NCI-H1105 (cell line): ENCODE measurements around the gene TFF2.

Source experiments
- DNase-seq: peaks from one replicate; lab custom pipeline; 2025; lab: John Stamatoyannopoulos, UW

Gene TFF2

GRCh38 chr21:42346866-42347600 is 3.8 kb downstream of the TFF2 start:
- DNase-seq: no peak

DNA sequence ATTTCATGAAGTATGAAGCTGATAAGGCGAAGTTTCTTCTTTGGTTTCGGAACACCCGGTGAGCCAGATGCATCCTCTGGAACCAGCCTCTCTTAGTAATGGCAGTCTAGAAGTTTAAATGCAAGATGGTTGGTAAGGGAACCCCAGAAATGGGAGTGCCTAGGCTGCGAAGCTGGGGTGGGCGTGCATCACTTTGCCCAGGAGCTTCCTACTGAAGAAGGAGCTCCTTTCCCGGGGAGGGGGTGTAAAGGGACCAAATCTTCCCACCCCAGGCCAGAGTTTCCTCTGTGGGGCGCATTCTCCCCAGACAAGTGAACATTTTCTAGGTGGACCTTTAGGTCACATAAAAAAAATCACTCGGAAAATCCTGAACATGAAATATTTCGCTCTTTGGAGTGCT is 4.4 kb downstream of the TFF2 start:
- no peak for DNase-seq

DNA sequence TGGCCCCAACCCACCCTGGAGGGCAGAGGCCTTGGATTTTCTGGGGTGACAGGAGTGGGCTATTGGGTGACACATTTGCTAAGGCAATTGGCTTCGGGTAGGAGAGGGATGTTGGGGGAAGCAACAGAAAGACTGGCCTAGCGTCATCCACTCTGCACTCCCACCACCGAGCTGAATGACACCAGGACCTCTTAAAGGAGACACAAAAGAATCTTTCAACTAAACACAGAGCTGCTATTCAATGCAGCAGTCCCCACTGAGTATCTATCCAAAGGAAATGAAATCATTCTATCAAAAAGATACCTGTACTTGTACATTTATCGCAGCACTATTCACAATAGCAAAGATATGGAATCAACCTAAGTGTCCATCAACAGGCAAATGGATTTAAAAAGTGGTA is 6.2 kb downstream of the TFF2 start:
- no peak for DNase-seq

DNA sequence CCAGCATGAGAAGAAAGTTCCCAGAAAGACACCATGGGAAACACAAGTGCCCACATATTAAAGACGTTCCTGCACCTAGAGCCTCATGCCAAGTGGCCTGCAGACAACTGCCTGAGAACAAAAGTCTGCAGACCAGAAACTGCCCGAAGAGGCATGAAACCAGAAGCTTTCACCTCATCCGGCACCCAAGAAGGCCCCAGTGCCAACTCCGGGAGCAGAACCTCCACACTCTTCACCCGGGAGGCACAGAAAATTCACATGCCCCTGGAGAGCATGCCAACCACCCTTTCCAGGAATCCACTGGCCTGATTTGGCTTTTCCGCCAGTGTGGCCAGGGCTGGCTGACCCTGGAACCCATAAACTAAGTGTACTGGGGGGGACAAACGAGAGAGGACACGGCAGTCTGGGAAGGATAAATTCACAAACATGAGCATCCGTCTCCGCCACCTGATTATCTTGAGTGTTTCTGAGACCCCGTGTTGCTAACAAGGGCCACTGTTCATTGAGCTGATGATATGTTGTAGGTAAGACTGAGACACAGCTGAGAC is 6.8 kb downstream of the TFF2 start:
- DNase-seq: no peak

DNA sequence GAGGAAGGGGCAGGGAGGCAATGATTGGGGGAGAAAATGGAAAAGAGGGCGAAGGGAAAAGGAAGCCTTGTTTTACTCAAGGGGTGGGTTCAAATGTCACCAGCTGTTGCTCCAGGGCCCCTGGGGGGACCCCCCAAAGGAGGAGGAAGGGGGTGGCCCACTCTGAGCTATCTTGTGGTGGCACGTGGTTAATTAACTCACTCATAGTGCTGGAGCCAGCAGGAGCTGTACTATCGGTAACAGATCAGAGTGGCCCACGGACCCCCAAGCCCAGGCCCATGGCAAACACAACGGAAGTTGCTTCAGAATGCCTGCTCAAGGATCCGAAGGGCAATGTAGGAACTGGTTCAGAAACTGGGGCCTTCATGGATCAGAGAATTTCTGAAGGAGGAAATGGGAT is 7.2 kb downstream of the TFF2 start:
- no peak for DNase-seq

GRCh38 chr21:42343101-42343500 is 7.7 kb downstream of the TFF2 start:
- DNase-seq: no peak

- DNase-seq: no peak
These were observed 8.8 kb downstream of the TFF2 start for GRCh38 chr21:42341776-42342542.

DNA sequence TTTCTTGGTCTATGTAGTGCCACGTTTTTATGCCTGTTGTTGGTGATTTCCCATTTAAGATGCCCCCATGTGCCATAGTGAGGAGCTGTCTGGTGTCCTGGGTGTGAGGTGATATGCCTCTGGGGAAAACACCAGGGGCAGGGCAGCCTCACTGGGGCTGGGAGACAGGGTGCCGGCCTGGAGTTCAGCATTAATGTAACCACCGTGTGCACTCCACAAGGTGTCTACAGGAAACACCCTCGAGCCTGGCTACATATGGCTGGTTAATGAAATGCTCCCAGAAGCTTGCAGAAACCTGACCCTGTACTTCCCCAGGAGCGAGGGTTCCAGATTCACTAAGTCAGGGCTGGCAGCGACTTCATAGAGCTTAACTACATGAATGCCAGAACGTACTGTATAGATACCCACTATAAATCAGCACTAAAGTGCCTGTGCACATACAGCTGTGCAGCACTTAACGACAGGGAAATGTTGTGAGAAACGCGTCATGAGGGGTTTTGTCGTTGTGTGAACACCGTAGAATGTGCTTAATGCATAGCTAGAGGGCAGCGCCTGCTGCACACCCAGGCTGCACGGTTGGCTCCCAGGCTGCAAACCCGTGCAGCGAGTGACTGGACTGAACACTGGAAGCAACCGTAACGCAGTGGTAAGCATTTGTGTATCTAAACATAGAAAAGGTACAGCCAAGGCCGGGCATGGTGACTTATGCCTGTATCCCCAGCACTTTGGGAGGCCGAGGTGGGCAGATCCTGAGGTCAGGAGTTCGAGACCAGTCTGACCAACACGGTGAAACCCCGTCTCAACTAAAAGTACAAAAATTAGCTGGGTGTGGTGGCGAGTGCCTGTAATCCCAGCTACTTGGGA is 10.4 kb downstream of the TFF2 start:
- DNase-seq: no peak

DNA sequence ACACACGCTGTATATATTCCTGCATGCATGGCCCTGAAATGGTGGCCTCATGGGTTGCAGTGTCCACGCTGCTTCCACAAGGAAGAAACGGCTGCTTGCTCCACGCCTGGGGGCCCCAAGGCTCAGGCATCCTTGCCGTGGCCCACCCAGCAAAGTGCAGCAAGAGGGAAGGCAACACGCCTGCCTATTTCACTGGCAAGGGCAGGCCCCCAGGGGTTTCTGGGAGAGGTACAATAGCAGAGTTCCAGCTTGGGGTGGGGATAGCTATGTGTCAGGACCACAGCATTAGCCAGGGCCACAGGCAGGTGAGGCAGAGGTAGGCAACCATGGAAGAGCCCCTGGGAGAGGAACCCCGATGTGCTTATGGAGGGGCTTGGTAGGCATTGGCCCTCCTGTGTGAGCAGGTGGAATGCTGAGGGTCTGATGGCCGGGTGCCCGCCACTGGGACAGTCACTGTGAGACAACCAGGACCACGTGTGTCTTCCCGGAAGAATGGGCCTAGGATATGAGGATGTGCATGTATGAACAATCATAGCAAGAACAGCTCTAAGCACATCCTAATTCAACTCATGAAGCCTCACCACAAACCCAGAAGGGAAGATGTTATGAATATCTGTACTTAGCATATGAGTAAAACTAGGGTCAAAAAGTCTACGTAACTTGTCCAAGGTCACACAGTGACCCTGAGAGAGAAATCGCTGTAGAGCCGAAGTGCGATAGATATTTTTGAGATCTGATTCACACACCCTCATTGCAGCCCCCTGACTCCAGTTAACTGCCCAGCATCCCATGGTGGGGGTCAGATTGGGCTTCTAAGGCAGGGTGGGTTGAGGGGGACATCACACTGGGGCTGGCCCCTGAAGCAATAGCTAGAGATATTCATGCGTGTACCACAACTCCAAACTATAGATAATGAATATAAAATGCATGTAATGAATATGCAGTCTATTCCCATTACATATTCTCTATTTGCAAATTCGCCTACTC is 11.8 kb downstream of the TFF2 start:
- DNase-seq: no peak

DNA sequence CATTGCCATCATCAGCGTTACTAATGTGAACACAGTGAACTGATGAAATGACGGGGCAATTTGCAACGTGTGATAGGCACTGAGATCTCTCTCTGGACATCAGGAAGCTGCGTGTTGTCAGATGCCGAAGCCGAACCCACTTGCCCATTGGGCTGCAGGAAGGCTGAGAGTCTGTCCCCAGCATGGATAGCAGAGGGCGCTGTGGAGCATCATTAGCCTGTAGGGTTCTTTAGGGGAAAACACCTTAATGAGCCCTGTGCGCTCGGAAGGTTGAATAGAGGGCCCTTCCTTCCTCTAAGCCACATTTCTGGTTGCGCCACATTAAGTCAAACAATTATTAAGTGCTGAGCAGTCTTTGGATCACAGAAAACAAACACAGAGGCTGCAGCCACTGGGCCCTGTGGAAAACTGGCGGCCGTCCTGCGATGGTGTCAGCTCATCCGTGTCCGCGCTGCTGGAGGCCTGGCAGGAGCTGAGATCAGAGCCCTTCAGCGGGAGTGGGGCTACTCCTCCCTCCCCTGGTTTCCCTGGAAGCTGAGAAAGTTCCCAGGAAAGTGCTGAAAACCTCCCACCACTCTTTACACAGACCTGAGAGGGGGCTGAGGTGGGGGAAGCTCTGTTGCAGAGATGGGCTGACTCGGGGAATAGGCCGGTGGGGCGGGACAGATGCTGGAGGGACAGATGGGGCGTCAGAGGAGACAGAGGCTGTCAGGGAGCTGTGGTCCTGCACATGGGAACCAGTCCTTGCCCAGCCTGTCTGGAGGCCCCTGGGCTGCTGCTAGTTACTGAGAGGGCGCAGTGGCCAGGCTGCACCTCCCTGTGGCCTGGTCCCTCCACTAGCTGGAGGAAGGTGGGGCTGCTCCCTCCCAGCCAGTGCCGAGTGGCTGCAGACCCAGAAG is 12.7 kb downstream of the TFF2 start:
- peak; percentile 20 for DNase-seq

DNA sequence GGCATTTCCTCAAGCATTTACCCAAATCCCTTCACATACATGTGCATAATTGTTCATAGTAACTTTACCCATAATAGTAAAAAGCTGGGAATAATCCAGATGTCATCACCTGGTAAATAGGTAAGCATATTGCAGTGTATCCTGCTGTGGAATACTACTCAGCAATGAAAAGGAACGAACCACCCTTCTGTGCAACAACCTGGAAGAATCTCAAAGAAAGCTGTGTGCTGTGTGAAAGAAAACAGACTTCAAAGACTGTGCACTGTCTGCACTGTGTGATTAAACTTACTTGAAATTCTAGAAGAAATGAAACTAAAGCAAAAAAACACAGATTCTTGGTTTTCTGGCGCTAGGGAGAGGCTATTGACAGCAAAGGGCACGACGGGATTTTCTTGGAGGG is 13.5 kb downstream of the TFF2 start:
- no peak for DNase-seq

DNA sequence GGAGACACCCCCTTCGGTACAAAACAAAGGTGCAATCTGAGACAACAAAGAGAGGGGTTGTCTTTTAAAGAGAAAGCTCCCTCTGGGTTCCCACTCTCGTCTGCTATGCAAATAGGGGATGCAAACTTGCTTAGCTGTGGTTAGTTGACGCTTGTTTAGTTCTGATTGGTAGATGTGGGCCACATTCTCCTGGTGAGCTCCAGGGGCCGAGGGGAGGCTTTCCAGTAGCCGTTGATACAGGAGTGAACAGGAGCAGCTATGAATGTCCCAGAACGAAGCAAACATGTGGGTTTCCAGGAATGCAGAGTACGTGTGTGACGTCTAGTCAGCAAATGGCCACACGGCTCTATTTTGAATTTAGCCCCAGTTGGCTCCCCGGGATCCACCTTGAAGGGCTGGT is 14.7 kb downstream of the TFF2 start:
- no peak for DNase-seq

GRCh38 chr21:42332557-42333317 is 18.1 kb downstream of the TFF2 start:
- DNase-seq: no peak

GRCh38 chr21:42331660-42332059 is 19.1 kb downstream of the TFF2 start:
- no peak for DNase-seq

- no peak for DNase-seq
These were observed 20.1 kb downstream of the TFF2 start for GRCh38 chr21:42330380-42331371.

DNA sequence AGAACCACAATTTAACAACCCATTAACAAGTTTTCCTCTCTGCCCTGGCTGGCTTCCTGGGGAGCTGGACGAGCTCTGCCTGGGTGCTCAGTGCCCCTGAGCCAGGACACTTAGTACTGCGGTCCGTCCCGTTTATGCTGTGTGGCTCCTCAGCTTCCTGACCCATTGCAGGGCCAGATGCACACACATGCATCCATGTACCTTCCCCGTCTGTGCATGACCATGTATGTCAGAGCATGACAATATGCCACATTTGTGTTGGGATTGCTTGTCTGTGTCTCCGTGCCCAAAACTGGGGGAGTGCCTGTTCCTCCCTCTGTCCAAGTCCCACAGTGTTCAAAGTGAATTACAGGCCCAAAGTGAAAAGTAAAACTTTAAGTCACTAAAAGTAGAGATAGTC is 25.9 kb downstream of the TFF2 start:
- no peak for DNase-seq

- DNase-seq: no peak
These were observed 28.9 kb downstream of the TFF2 start for GRCh38 chr21:42321845-42322244.

DNA sequence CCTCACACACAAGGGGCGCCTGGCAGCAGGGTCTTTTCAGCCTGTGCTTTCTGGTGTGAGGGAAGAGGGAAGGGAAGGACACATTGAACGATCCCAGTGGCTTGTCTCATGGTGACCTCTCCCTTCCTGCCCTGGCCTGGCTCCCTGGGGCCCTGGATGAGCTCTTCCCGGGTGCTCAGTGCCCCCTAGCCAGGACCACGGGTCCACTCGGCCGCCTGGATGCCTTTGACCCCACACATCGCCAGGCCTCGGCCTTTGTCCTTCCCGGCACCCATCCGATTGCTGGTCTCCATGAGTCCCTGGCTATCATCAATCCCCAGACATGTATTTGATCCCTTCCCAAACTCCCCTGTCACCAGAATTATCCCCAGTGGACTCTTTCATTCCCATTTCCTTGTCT is 29.6 kb downstream of the TFF2 start:
- no peak for DNase-seq
